HL-60 (cell line): ENCODE results near the gene IGSF9.

Experiments
- GABPA ChIP-seq: IDR thresholded peaks from 2 replicates; pipeline ENCODE4 v1.6.1; 2012; ENCODE audit warnings: low read depth
- POLR2AphosphoS5 ChIP-seq: IDR thresholded peaks from 2 replicates; pipeline ENCODE4 v1.6.1; 2012; ENCODE audit warnings: low read depth
- SPI1 ChIP-seq: IDR thresholded peaks from 2 replicates; pipeline ENCODE4 v1.6.1; 2012; ENCODE audit warnings: low read depth, mild to moderate bottlenecking, borderline replicate concordance
- TF ChIP-seq, protein P1 (sequence below): IDR thresholded peaks from one replicate; pipeline ENCODE4 v1.5.1; 2011; ENCODE audit warnings: low read length, control low read depth, inconsistent platforms; ENCODE audit not compliant: insufficient read depth
- TF ChIP-seq, protein P2 (sequence below): IDR thresholded peaks from 2 replicates; pipeline ENCODE4 v1.6.1; 2012; ENCODE audit warnings: low read depth; ENCODE audit not compliant: insufficient replicate concordance

DNA sequence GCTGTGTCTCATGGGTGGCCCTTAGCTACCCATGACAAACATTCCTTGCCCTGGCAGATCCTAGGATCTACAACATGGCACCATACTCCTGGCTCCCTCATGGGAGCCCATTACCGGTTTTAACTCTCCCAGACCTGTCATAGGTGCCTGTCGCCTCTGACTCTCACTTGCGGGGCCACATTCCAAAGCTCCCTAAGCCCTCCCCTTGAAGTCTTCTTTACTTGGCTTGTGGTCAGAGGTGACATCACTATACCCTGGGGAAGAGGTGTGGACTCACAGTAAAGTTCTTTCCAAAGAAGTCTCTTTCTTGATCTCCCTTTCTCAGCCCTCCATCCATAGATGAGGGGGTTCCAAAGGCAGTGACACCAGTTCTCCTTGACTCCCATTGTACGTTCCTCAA, 14.0 kb upstream of the IGSF9 start:
- TF ChIP-seq, protein P1, sequence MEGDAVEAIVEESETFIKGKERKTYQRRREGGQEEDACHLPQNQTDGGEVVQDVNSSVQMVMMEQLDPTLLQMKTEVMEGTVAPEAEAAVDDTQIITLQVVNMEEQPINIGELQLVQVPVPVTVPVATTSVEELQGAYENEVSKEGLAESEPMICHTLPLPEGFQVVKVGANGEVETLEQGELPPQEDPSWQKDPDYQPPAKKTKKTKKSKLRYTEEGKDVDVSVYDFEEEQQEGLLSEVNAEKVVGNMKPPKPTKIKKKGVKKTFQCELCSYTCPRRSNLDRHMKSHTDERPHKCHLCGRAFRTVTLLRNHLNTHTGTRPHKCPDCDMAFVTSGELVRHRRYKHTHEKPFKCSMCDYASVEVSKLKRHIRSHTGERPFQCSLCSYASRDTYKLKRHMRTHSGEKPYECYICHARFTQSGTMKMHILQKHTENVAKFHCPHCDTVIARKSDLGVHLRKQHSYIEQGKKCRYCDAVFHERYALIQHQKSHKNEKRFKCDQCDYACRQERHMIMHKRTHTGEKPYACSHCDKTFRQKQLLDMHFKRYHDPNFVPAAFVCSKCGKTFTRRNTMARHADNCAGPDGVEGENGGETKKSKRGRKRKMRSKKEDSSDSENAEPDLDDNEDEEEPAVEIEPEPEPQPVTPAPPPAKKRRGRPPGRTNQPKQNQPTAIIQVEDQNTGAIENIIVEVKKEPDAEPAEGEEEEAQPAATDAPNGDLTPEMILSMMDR = no peak
- TF ChIP-seq POLR2AphosphoS5 = no peak
- TF ChIP-seq SPI1 = no peak
- TF ChIP-seq, protein P2, sequence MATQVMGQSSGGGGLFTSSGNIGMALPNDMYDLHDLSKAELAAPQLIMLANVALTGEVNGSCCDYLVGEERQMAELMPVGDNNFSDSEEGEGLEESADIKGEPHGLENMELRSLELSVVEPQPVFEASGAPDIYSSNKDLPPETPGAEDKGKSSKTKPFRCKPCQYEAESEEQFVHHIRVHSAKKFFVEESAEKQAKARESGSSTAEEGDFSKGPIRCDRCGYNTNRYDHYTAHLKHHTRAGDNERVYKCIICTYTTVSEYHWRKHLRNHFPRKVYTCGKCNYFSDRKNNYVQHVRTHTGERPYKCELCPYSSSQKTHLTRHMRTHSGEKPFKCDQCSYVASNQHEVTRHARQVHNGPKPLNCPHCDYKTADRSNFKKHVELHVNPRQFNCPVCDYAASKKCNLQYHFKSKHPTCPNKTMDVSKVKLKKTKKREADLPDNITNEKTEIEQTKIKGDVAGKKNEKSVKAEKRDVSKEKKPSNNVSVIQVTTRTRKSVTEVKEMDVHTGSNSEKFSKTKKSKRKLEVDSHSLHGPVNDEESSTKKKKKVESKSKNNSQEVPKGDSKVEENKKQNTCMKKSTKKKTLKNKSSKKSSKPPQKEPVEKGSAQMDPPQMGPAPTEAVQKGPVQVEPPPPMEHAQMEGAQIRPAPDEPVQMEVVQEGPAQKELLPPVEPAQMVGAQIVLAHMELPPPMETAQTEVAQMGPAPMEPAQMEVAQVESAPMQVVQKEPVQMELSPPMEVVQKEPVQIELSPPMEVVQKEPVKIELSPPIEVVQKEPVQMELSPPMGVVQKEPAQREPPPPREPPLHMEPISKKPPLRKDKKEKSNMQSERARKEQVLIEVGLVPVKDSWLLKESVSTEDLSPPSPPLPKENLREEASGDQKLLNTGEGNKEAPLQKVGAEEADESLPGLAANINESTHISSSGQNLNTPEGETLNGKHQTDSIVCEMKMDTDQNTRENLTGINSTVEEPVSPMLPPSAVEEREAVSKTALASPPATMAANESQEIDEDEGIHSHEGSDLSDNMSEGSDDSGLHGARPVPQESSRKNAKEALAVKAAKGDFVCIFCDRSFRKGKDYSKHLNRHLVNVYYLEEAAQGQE = no peak
- no peak for TF ChIP-seq GABPA
